AG04450 (cell line): Measurements from ENCODE around the gene TBCD. TPM values are rescaled to one million over a fixed set of nuclear protein-coding genes. Genes with fewer than 3 reads are reported as not detected.

Source experiments
- CTCF ChIA-PET: fragments of 300-600, 350-600 bp; formaldehyde crosslinking; extraction: SDS; loops from one replicate; lab custom pipeline; 2022; ENCODE audit warnings: antibody characterized with exemption, inconsistent platforms; lab: Charles Lee
- POLR2A ChIA-PET: fragments of 350-600 bp; formaldehyde crosslinking; extraction: SDS; loops from one replicate; lab custom pipeline; 2021; ENCODE audit warnings: antibody characterized with exemption, inconsistent platforms; lab: Yijun Ruan, JAX
- DNase-seq: peaks from one replicate; pipeline ENCODE4 v3.0.0-alpha.2; 2011; ENCODE audit warnings: low read depth, low spot score
- H3K27ac ChIP-seq: one replicate; pipeline ENCODE4 v1.5.1; 2012; ENCODE audit warnings: low read depth, low read length, control low read depth
- H3K27me3 ChIP-seq: one replicate; pipeline ENCODE4 v1.6.0; 2012; ENCODE audit warnings: low read length; ENCODE audit not compliant: control insufficient read depth, insufficient read depth
- H3K4me3 ChIP-seq: 2 replicates; pipeline ENCODE4 v1.5.1; 2011; ENCODE audit warnings: mild to moderate bottlenecking, low read depth, low read length, control low read depth
- H3K9me3 ChIP-seq: 2 replicates; pipeline ENCODE4 v1.5.1; 2012; ENCODE audit warnings: low read length; ENCODE audit not compliant: control insufficient read depth, insufficient read depth
- CTCF ChIP-seq: IDR thresholded peaks from 2 replicates; pipeline ENCODE4 v1.5.1; 2011; ENCODE audit warnings: low read depth, low read length, control low read depth, inconsistent platforms
- polyA plus RNA-seq: library from polyadenylated mRNA; depleted of rRNA; stranded (reverse); fragments of >200 nt; gene quantifications from 2 replicates; pipeline ENCODE4 v1.2.3, GENCODE V29; 2011

Gene TBCD
- polyA plus RNA-seq, 1 experiment: 28.5 TPM

- CTCF ChIA-PET: no interaction called here
- no peak overlapping the region for H3K4me3 ChIP-seq
- DNase-seq: no peak
- H3K27me3 ChIP-seq: no peaks in the 10 kb centered on the region
- H3K9me3 ChIP-seq: no peaks in the 10 kb centered on the region; the same call in 1 of the 2 replicates
- TF ChIP-seq CTCF: no peak
- POLR2A ChIA-PET: interaction anchor here (0.6 kb wide), 1 partner anchor 53 kb away, joined by 3 read pairs; no protein-coding TSS in a partner anchor
- no peak overlapping the region for H3K27ac ChIP-seq
Measured at GRCh38 chr17:82790391-82790790, 38.5 kb downstream of the TBCD start.

- ChIA-PET CTCF (interaction anchor here (1.7 kb wide), 1 partner anchor 10 kb away, joined by 7 read pairs; no protein-coding TSS in a partner anchor), POLR2A (no interaction called here)
- Histone ChIP-seq H3K27me3 (no peaks in the 10 kb centered on the region), H3K9me3 (no peaks in the 10 kb centered on the region; the same call in 1 of the 2 replicates), H3K27ac (peak overlapping the region; percentile 81), H3K4me3 (no peak overlapping the region)
- TF ChIP-seq CTCF: no peak
- DNase-seq: peak; percentile 77
Measured at GRCh38 chr17:82791532-82791931, 39.7 kb downstream of the TBCD start.

GRCh38 chr17:82793974-82794630 is 42.2 kb downstream of the TBCD start:
- Histone ChIP-seq H3K27ac (no peak overlapping the region), H3K9me3 (no peaks in the 10 kb centered on the region; the same call in 1 of the 2 replicates), H3K27me3 (no peaks in the 10 kb centered on the region), H3K4me3 (no peak overlapping the region)
- POLR2A ChIA-PET: interaction anchor here (0.6 kb wide), 1 partner anchor 164 kb away, joined by 4 read pairs; no protein-coding TSS in a partner anchor
- TF ChIP-seq CTCF: no peak
- no peak for DNase-seq
- CTCF ChIA-PET: no interaction called here

GRCh38 chr17:82794781-82795482 is 43.1 kb downstream of the TBCD start:
- peaks cover under 1% of the 10 kb centered on the region; the same call in 1 of the 2 replicates for H3K9me3 ChIP-seq
- no peak for DNase-seq
- POLR2A ChIA-PET: interaction anchor here (0.6 kb wide), 1 partner anchor 163 kb away, joined by 4 read pairs; no protein-coding TSS in a partner anchor
- TF ChIP-seq CTCF: no peak
- CTCF ChIA-PET: no interaction called here
- no peak overlapping the region for H3K27ac ChIP-seq
- H3K27me3 ChIP-seq: no peaks in the 10 kb centered on the region
- H3K4me3 ChIP-seq: no peak overlapping the region

- Histone ChIP-seq H3K4me3 (no peak overlapping the region), H3K27ac (no peak overlapping the region), H3K9me3 (peaks cover 6% of the 10 kb centered on the region; the same call in 1 of the 2 replicates), H3K27me3 (no peaks in the 10 kb centered on the region)
- DNase-seq: no peak
- ChIA-PET CTCF (interaction anchor here (0.7 kb wide), 1 partner anchor 21 kb away, joined by 3 read pairs; no protein-coding TSS in a partner anchor), POLR2A (no interaction called here)
- no peak for TF ChIP-seq CTCF
Measured at GRCh38 chr17:82795615-82796014, 43.8 kb downstream of the TBCD start.
